ENCODE data around the gene ALG3.

DNA sequence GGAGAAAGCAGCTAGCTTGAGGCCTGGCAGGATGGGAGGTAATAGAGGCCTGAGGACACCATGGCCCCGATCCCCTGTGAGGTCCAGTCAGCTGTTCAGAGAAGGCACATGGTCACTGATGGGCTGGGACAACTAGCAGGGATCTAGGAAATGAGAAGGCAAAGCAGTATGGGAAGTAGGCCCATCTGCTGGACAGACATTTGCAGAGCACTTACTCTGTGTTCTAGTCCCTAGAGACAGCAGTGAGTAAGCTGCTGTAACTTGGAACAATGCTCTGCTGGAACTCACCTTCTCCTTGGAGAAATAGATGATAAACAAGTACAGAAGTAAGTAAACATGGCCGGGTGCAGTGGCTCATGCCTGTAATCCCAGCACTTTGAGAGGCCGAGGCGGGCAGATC is 34.2 kb upstream of the ALG3 start:
- TF ChIP-seq, protein P1, sequence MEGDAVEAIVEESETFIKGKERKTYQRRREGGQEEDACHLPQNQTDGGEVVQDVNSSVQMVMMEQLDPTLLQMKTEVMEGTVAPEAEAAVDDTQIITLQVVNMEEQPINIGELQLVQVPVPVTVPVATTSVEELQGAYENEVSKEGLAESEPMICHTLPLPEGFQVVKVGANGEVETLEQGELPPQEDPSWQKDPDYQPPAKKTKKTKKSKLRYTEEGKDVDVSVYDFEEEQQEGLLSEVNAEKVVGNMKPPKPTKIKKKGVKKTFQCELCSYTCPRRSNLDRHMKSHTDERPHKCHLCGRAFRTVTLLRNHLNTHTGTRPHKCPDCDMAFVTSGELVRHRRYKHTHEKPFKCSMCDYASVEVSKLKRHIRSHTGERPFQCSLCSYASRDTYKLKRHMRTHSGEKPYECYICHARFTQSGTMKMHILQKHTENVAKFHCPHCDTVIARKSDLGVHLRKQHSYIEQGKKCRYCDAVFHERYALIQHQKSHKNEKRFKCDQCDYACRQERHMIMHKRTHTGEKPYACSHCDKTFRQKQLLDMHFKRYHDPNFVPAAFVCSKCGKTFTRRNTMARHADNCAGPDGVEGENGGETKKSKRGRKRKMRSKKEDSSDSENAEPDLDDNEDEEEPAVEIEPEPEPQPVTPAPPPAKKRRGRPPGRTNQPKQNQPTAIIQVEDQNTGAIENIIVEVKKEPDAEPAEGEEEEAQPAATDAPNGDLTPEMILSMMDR (IDR thresholded peaks at IDR 0.05) = no peak
- TF ChIP-seq POLR2A (IDR thresholded peaks at IDR 0.05) = no peak
- no peak for TF ChIP-seq POLR2AphosphoS5 (IDR thresholded peaks at IDR 0.05)
- no peak for TF ChIP-seq EP300 (IDR thresholded peaks at IDR 0.05)

Data from suprapubic skin (tissue), 4 donors.